H9 (cell line): Measurements from ENCODE around the gene STX16. TPM values are rescaled to one million over a fixed set of nuclear protein-coding genes. Genes with fewer than 3 reads are reported as not detected.

Source experiments
- DNase-seq: peaks from one replicate; pipeline ENCODE4 v3.0.0-alpha.2; 2017
- H2AFZ ChIP-seq: one replicate; pipeline ENCODE4 v1.6.1; 2013; ENCODE audit warnings: mild to moderate bottlenecking, low read length, control low read depth, moderate library complexity
- H2AK5ac ChIP-seq: 2 replicates; pipeline ENCODE4 v1.6.1; 2013; ENCODE audit warnings: low read length, control low read depth, mixed read lengths; ENCODE audit not compliant: insufficient read length
- H2BK120ac ChIP-seq: one replicate; pipeline ENCODE4 v1.6.1; 2013; ENCODE audit warnings: low read depth, mild to moderate bottlenecking, low read length, control low read depth, inconsistent platforms; ENCODE audit not compliant: poor library complexity, severe bottlenecking
- H2BK12ac ChIP-seq: 2 replicates; pipeline ENCODE4 v1.6.1; 2013; ENCODE audit warnings: low read length, control low read depth, mixed read lengths, low read depth; ENCODE audit not compliant: insufficient read length
- H2BK15ac ChIP-seq: 2 replicates; pipeline ENCODE4 v1.6.1; 2013; ENCODE audit warnings: low read depth, low read length, control low read depth
- H2BK20ac ChIP-seq: one replicate; pipeline ENCODE4 v1.6.1; 2013; ENCODE audit warnings: low read depth, mild to moderate bottlenecking, low read length, control low read depth, inconsistent platforms; ENCODE audit not compliant: poor library complexity, severe bottlenecking
- H2BK5ac ChIP-seq: 2 replicates; pipeline ENCODE4 v1.6.1; 2013; ENCODE audit warnings: low read length, control low read depth, mixed read lengths; ENCODE audit not compliant: insufficient read length
- H3K14ac ChIP-seq: 2 replicates; pipeline ENCODE4 v1.6.1; 2013; ENCODE audit warnings: low read length, control low read depth; ENCODE audit not compliant: insufficient read depth
- H3K18ac ChIP-seq: 2 replicates; pipeline ENCODE4 v1.6.1; 2013; ENCODE audit warnings: low read depth, mild to moderate bottlenecking, mixed read lengths, low read length, control low read depth; ENCODE audit not compliant: insufficient read length
- H3K23ac ChIP-seq: 2 replicates; pipeline ENCODE4 v1.6.1; 2013; ENCODE audit warnings: low read length, control low read depth, mixed read lengths, low read depth; ENCODE audit not compliant: insufficient read length
- H3K23me2 ChIP-seq: 2 replicates; pipeline ENCODE4 v1.6.1; 2013; ENCODE audit warnings: low read depth, mild to moderate bottlenecking, mixed read lengths, low read length, control low read depth; ENCODE audit not compliant: insufficient read length, poor library complexity, severe bottlenecking
- H3K27ac ChIP-seq: 2 replicates; pipeline ENCODE4 v1.5.1; 2013; ENCODE audit warnings: low read length, control low read depth, mixed read lengths, low read depth; ENCODE audit not compliant: insufficient read length
- H3K27me3 ChIP-seq: 2 replicates; pipeline ENCODE4 v1.6.1; 2013; ENCODE audit warnings: low read length, control low read depth, inconsistent platforms; ENCODE audit not compliant: insufficient read depth
- H3K4ac ChIP-seq: 2 replicates; pipeline ENCODE4 v1.6.1; 2013; ENCODE audit warnings: low read depth, mild to moderate bottlenecking, control low read depth, inconsistent platforms, low read length, moderate library complexity
- H3K4me1 ChIP-seq: 2 replicates; pipeline ENCODE4 v1.6.1; 2013; ENCODE audit warnings: low read length, control low read depth, inconsistent platforms; ENCODE audit not compliant: insufficient read depth
- H3K4me2 ChIP-seq: 2 replicates; pipeline ENCODE4 v1.6.1; 2013; ENCODE audit warnings: low read length, control low read depth, mixed read lengths; ENCODE audit not compliant: insufficient read length, insufficient read depth
- H3K56ac ChIP-seq: 2 replicates; pipeline ENCODE4 v1.6.1; 2013; ENCODE audit warnings: low read depth, mild to moderate bottlenecking, mixed read lengths, low read length, control low read depth; ENCODE audit not compliant: insufficient read length
- H3K79me1 ChIP-seq: 2 replicates; pipeline ENCODE4 v1.6.1; 2013; ENCODE audit warnings: low read depth, mild to moderate bottlenecking, moderate library complexity, low read length, control low read depth, inconsistent platforms; ENCODE audit not compliant: insufficient read depth, poor library complexity, severe bottlenecking
- H3K79me2 ChIP-seq: 2 replicates; pipeline ENCODE4 v1.6.1; 2013; ENCODE audit warnings: low read length, control low read depth, inconsistent platforms; ENCODE audit not compliant: insufficient read depth
- H3K9ac ChIP-seq: 2 replicates; pipeline ENCODE4 v1.6.1; 2013; ENCODE audit warnings: low read length, control low read depth, mixed read lengths; ENCODE audit not compliant: insufficient read length; ENCODE audit errors: extremely low read depth
- H3K9me3 ChIP-seq: one replicate; pipeline ENCODE4 v1.6.1; 2013; ENCODE audit warnings: low read depth, low read length, inconsistent platforms; ENCODE audit not compliant: control insufficient read depth
- H3T11ph ChIP-seq: one replicate; pipeline ENCODE4 v1.6.1; 2013; ENCODE audit warnings: mild to moderate bottlenecking, low read length, control low read depth, inconsistent platforms
- H4K20me1 ChIP-seq: one replicate; pipeline ENCODE4 v1.6.1; 2013; ENCODE audit not compliant: control insufficient read depth, insufficient read length, insufficient read depth
- H4K5ac ChIP-seq: 2 replicates; pipeline ENCODE4 v1.6.1; 2013; ENCODE audit warnings: low read depth, mild to moderate bottlenecking, mixed read lengths, low read length, control low read depth; ENCODE audit not compliant: insufficient read length
- H4K8ac ChIP-seq: replicated peaks from 2 replicates; pipeline ENCODE4 v1.6.1; 2013; ENCODE audit warnings: low read length, control low read depth, mixed read lengths, low read depth; ENCODE audit not compliant: insufficient read length
- H4K91ac ChIP-seq: 2 replicates; pipeline ENCODE4 v1.6.1; 2013; ENCODE audit warnings: low read depth, mild to moderate bottlenecking, moderate library complexity, mixed read lengths, low read length, control low read depth; ENCODE audit not compliant: insufficient read length
- H3K27ac Mint-ChIP-seq, 3 experiments: 2 replicates in 2 of 3; 3 replicates in 1 of 3; pipeline ENCODE4 v1.8.0; 2020 to 2021; ENCODE audit warnings: mixed read lengths in 3 of 3, mild to moderate bottlenecking in 1 of 3, moderate library complexity in 1 of 3
- H3K27me3 Mint-ChIP-seq: 2 replicates; pipeline ENCODE4 v1.8.0; 2021; ENCODE audit warnings: low read depth, mild to moderate bottlenecking, moderate library complexity, mixed read lengths
- H3K36me3 Mint-ChIP-seq, 3 experiments: 2 replicates in 2 of 3; 3 replicates in 1 of 3; pipeline ENCODE4 v1.8.0; 2020 to 2021; ENCODE audit warnings: low read depth in 3 of 3, mixed read lengths in 3 of 3; ENCODE audit not compliant: insufficient read depth in 1 of 3
- H3K4me1 Mint-ChIP-seq, 2 experiments: 2 replicates each; pipeline ENCODE4 v1.8.0; 2020; ENCODE audit warnings: mixed read lengths in 2 of 2
- H3K4me3 Mint-ChIP-seq, 2 experiments: 2 replicates in 1 of 2; 3 replicates in 1 of 2; pipeline ENCODE4 v1.8.0; 2020 to 2021; ENCODE audit warnings: mild to moderate bottlenecking in 2 of 2, mixed read lengths in 2 of 2, moderate library complexity in 1 of 2
- H3K9me3 Mint-ChIP-seq, 2 experiments: 2 replicates in 1 of 2; 3 replicates in 1 of 2; pipeline ENCODE4 v1.8.0; 2020; ENCODE audit warnings: mild to moderate bottlenecking in 2 of 2, mixed read lengths in 2 of 2, moderate library complexity in 1 of 2
- WGBS: extraction: QIAGEN DNeasy Blood & Tissue Kit; methylation state at CpG from one replicate; pipeline ENCODE4 v1.1.7; 2013; ENCODE audit warnings: missing lambda C conversion rate, low lambda C conversion rate, mixed read lengths; ENCODE audit not compliant: insufficient read length; ENCODE audit errors: extremely low coverage; 5-methylcytosine and 5-hydroxymethylcytosine counted together
- total RNA-seq: library from RNA; stranded (reverse); gene quantifications from 2 replicates; pipeline ENCODE4 v1.2.1, GENCODE V29; 2021
- TF ChIP-seq, protein P1 (sequence below): fragments of 200-600 bp; sonication (generic); conservative IDR thresholded peaks from 3 replicates; pipeline ENCODE4 v1.8.0; 2021; ENCODE audit warnings: antibody characterized with exemption, mild to moderate bottlenecking

The STX16 gene
- total RNA-seq, 1 experiment from 2014 or later, result 87.8 TPM

- Histone ChIP-seq H2AK5ac (no peak overlapping the region), H3K4ac (no peak overlapping the region), H4K5ac (no peak overlapping the region), H2BK12ac (no peak overlapping the region), H3K9ac (no peak overlapping the region), H3K79me2 (no peaks in the 10 kb centered on the region), H3K27ac (no peak overlapping the region), H3K27me3 (no peaks in the 10 kb centered on the region; the same call in 1 of the 2 replicates), H4K8ac (no peak overlapping the region), H2BK20ac (no peak overlapping the region), H3K4me2 (no peak overlapping the region), H3T11ph (no peak overlapping the region), H2BK5ac (no peak overlapping the region), H4K20me1 (no peaks in the 10 kb centered on the region), H3K23ac (no peak overlapping the region), H3K56ac (no peak overlapping the region), H3K4me1 (no peaks in the 10 kb centered on the region), H2AFZ (no peak overlapping the region), H4K91ac (no peak overlapping the region), H3K79me1 (no peaks in the 10 kb centered on the region), H2BK120ac (no peak overlapping the region), H3K9me3 (peaks cover under 1% of the 10 kb centered on the region), H2BK15ac (no peak overlapping the region), H3K18ac (no peak overlapping the region), H3K14ac (no peak overlapping the region), H3K23me2 (no peaks in the 10 kb centered on the region)
- DNase-seq, result no peak
- no peak overlapping the region for H3K27ac Mint-ChIP-seq
- TF ChIP-seq, protein P1, sequence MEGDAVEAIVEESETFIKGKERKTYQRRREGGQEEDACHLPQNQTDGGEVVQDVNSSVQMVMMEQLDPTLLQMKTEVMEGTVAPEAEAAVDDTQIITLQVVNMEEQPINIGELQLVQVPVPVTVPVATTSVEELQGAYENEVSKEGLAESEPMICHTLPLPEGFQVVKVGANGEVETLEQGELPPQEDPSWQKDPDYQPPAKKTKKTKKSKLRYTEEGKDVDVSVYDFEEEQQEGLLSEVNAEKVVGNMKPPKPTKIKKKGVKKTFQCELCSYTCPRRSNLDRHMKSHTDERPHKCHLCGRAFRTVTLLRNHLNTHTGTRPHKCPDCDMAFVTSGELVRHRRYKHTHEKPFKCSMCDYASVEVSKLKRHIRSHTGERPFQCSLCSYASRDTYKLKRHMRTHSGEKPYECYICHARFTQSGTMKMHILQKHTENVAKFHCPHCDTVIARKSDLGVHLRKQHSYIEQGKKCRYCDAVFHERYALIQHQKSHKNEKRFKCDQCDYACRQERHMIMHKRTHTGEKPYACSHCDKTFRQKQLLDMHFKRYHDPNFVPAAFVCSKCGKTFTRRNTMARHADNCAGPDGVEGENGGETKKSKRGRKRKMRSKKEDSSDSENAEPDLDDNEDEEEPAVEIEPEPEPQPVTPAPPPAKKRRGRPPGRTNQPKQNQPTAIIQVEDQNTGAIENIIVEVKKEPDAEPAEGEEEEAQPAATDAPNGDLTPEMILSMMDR, result no peak
- peaks cover 4 to 32% (median 6%) of the 10 kb centered on the region in 3 experiments; a peak in 6 of 7 replicates for H3K36me3 Mint-ChIP-seq
- no peak overlapping the region for H3K4me3 Mint-ChIP-seq
- no CpG with 5 or more reads among the region's 5 CpGs for WGBS
- H3K9me3 Mint-ChIP-seq, result peaks cover 10 to 41% of the 10 kb centered on the region in 2 experiments
- peaks cover 43% of the 10 kb centered on the region for H3K27me3 Mint-ChIP-seq
- peaks cover 16% of the 10 kb centered on the region in 2 experiments for H3K4me1 Mint-ChIP-seq
These were observed 33.9 kb upstream of the STX16 start for GRCh38 chr20:58617158-58617557.
